ENCODE results near the gene NTRK2.

GRCh38 chr9:85038061-85038460 is 368.5 kb downstream of the NTRK2 start:
- TF ChIP-seq CTCF (conservative IDR thresholded peaks at IDR 0.05 in 1 of 2, IDR thresholded peaks at IDR 0.05 in 1 of 2; ENCODE audit: extremely low read depth in 1 of 2, insufficient read depth in 1 of 2, low read depth in 1 of 2, low read length in 2 of 2) (no peak), EZH2 (IDR thresholded peaks at IDR 0.05; ENCODE audit: borderline replicate concordance, low read length) (no peak)

All from mammary epithelial cell (primary cell).